DND-41 (cell line): Measurements from ENCODE around the gene RASL10A.

ENCODE experiments used
- ATAC-seq: fragments of 200-7000 bp; cut with Tn5 transposase; 3 replicates; pipeline ENCODE4 v1.9.1; 2021; ENCODE audit warnings: low read depth; ENCODE audit not compliant: insufficient read depth
- DNase-seq: peaks from one replicate; pipeline ENCODE4 v3.0.0-alpha.2; 2020
- H2AFZ ChIP-seq: 2 replicates; pipeline ENCODE4 v1.6.0; 2012; ENCODE audit warnings: low read depth, low read length
- H3K27ac ChIP-seq: 2 replicates; pipeline ENCODE4 v1.5.1; 2012; ENCODE audit warnings: low read length, inconsistent platforms
- H3K27me3 ChIP-seq: fragments of 200-600 bp; sonication (generic); 2 replicates; pipeline ENCODE4 v1.6.0; 2012; ENCODE audit warnings: low read length, mild to moderate bottlenecking, inconsistent platforms; ENCODE audit not compliant: insufficient read depth, poor library complexity
- H3K36me3 ChIP-seq: 2 replicates; pipeline ENCODE4 v1.5.1; 2012; ENCODE audit warnings: low read length, inconsistent platforms; ENCODE audit not compliant: insufficient read depth
- H3K4me1 ChIP-seq: 2 replicates; pipeline ENCODE4 v1.5.1; 2012; ENCODE audit warnings: mild to moderate bottlenecking, low read length; ENCODE audit not compliant: insufficient read depth
- H3K4me2 ChIP-seq: 2 replicates; pipeline ENCODE4 v1.6.0; 2012; ENCODE audit warnings: mild to moderate bottlenecking, moderate library complexity, low read length, inconsistent platforms; ENCODE audit not compliant: insufficient read depth
- H3K4me3 ChIP-seq, 2 experiments: fragments of 200-600 bp in 1 of 2; shearing (Covaris generic) in 1 of 2; 2 replicates each; pipeline ENCODE4 v1.5.1; 2012 to 2016; ENCODE audit warnings: inconsistent platforms in 2 of 2, low read length in 2 of 2, mild to moderate bottlenecking in 2 of 2, low read depth in 1 of 2, moderate library complexity in 1 of 2
- H3K79me2 ChIP-seq: 2 replicates; pipeline ENCODE4 v1.6.0; 2012; ENCODE audit warnings: low read length, inconsistent platforms; ENCODE audit not compliant: insufficient read depth
- H3K9ac ChIP-seq: 2 replicates; pipeline ENCODE4 v1.6.0; 2012; ENCODE audit warnings: low read depth, mild to moderate bottlenecking, inconsistent platforms, low read length, moderate library complexity
- H3K9me3 ChIP-seq: 2 replicates; pipeline ENCODE4 v1.5.1; 2012; ENCODE audit warnings: low read length, moderate library complexity, mild to moderate bottlenecking, inconsistent platforms; ENCODE audit not compliant: insufficient read depth, severe bottlenecking
- H4K20me1 ChIP-seq: 2 replicates; pipeline ENCODE4 v1.6.0; 2012; ENCODE audit warnings: low read length; ENCODE audit not compliant: insufficient read depth
- EZH2 ChIP-seq: IDR thresholded peaks from 3 replicates; pipeline ENCODE4 v1.6.1; 2012; ENCODE audit warnings: borderline replicate concordance, low read depth, mild to moderate bottlenecking, moderate library complexity, low read length, inconsistent platforms; ENCODE audit not compliant: severe bottlenecking
- TF ChIP-seq, protein P1 (sequence below): IDR thresholded peaks from 2 replicates; pipeline ENCODE4 v1.5.1; 2012; ENCODE audit warnings: borderline replicate concordance, low read length, moderate library complexity, mild to moderate bottlenecking; ENCODE audit not compliant: poor library complexity, severe bottlenecking; ENCODE audit errors: extremely low read depth

The RASL10A gene

DNA sequence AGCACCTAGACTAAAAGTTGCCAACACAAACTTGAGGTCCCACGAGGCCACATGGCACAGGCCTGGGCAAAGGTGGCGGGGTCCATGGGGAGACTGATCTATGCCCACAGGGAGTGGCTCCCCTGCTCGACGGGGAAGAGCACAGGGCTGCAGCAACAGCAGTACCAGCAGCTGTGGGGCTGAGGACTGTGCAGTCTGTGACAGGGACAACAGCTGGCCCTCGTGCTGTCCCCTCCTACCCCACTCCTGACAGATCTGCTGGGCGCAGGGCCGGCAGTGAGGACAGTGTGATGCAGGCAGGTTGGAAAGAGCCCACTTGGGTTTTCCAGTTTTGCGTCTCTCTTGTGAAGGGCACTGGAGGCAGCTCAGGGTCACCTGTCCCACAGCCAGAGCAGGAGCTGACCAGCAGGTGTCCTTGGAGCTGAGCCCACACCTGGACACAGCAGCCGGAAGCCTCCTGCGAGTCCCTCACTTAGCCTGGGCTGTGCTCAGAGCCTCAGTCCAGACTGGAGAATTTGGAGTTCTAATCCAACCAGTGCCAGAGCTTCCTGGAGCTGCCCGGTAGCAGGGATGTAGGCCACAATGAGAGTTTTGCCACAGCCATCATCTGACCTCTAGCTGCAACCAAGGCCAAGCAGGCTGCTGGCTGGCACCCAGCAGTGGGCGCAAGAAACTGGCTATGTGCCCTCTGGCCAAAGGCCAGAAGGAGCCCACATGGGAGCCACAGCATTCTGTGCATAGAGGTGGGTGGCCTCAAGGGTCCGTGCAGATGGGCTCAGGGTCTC, 12.6 kb downstream of the RASL10A start:
- Histone ChIP-seq H3K27me3 (peaks cover 11% of the 10 kb centered on the region), H2AFZ (no peak overlapping the region), H3K4me3 (no peak overlapping the region), H3K79me2 (no peaks in the 10 kb centered on the region), H3K36me3 (peaks cover 28% of the 10 kb centered on the region), H3K4me2 (no peak overlapping the region), H3K9me3 (no peaks in the 10 kb centered on the region), H3K27ac (no peak overlapping the region), H4K20me1 (peaks cover 30% of the 10 kb centered on the region), H3K4me1 (peaks cover 17% of the 10 kb centered on the region), H3K9ac (no peak overlapping the region)
- TF ChIP-seq, protein P1, sequence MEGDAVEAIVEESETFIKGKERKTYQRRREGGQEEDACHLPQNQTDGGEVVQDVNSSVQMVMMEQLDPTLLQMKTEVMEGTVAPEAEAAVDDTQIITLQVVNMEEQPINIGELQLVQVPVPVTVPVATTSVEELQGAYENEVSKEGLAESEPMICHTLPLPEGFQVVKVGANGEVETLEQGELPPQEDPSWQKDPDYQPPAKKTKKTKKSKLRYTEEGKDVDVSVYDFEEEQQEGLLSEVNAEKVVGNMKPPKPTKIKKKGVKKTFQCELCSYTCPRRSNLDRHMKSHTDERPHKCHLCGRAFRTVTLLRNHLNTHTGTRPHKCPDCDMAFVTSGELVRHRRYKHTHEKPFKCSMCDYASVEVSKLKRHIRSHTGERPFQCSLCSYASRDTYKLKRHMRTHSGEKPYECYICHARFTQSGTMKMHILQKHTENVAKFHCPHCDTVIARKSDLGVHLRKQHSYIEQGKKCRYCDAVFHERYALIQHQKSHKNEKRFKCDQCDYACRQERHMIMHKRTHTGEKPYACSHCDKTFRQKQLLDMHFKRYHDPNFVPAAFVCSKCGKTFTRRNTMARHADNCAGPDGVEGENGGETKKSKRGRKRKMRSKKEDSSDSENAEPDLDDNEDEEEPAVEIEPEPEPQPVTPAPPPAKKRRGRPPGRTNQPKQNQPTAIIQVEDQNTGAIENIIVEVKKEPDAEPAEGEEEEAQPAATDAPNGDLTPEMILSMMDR = no peak
- no peak for TF ChIP-seq EZH2
- DNase-seq (no peak), ATAC-seq (no peak)

DNA sequence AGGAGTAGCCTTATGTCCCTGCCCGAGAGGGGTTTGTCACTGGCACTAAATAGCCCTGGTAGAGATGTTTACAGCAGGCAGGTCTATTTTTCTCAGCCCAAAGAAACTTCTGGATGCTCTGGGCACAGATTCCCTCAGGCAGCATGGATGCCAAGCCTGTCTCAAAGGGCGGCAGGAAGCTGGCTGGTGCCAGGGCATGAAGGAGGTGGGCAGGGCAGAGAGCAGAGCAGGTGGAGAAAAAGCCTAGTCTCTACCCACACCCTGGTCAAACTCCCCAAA, 13.2 kb downstream of the RASL10A start:
- no peaks in the 10 kb centered on the region for H3K79me2 ChIP-seq
- peaks cover 36% of the 10 kb centered on the region for H4K20me1 ChIP-seq
- peaks cover 12% of the 10 kb centered on the region for H3K4me1 ChIP-seq
- H3K4me3 ChIP-seq = no peak overlapping the region
- no peak for ATAC-seq
- no peak overlapping the region for H3K4me2 ChIP-seq
- no peak for DNase-seq
- peaks cover 11% of the 10 kb centered on the region for H3K27me3 ChIP-seq
- no peaks in the 10 kb centered on the region for H3K9me3 ChIP-seq
- no peak for TF ChIP-seq EZH2
- TF ChIP-seq, protein P1 = no peak
- H3K27ac ChIP-seq = no peak overlapping the region
- H3K9ac ChIP-seq = no peak overlapping the region
- peaks cover 34% of the 10 kb centered on the region for H3K36me3 ChIP-seq
- H2AFZ ChIP-seq = no peak overlapping the region

DNA sequence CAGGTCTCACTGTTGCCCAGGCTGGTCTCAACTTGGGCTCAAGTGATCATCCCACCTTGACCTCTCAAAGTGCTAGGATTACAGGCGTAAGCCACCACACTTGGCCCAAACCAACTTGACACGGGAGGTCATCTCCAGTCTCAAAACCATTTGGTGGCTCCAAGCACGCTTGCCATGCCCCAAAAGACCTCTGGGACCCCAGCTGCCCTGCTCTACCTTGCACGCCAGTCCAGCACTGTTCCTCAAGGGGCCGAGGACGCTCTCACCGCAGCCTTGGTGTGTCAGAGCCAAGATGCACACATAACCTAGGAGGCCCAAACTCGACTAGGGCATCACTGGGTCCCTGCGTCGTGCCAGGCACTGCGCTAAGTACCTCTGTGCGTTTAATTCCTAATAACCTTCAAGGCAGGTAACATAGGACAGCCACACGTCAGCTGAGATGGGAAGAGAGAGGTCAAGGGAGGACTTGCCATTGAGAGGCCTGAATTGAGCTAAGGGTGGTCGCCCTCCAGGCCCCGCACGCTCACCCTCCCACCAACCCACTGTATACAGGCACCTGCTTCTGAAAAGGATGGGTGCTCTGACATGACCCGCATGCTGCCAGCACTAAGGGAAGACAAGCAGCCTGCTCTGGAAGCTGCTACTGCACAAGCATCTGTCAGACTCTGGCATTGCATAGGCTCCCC, 13.6 kb downstream of the RASL10A start:
- Histone ChIP-seq H2AFZ (no peak overlapping the region), H3K4me2 (no peak overlapping the region), H3K79me2 (no peaks in the 10 kb centered on the region), H3K27ac (no peak overlapping the region), H3K27me3 (peaks cover 11% of the 10 kb centered on the region), H4K20me1 (peaks cover 40% of the 10 kb centered on the region), H3K36me3 (peaks cover 38% of the 10 kb centered on the region), H3K9me3 (no peaks in the 10 kb centered on the region), H3K4me3 (no peak overlapping the region), H3K9ac (no peak overlapping the region), H3K4me1 (peaks cover 10% of the 10 kb centered on the region)
- TF ChIP-seq, protein P1 = no peak
- DNase-seq (no peak), ATAC-seq (peak; percentile 15; the same call in 2 of the 3 replicates)
